Gastrocnemius medialis (tissue), 4 donors: Measurements from ENCODE around the gene CACNB1. TPM values are rescaled to one million over a fixed set of nuclear protein-coding genes. Genes with fewer than 3 reads are reported as not detected.

ENCODE experiments used
- ATAC-seq, 2 donors: fragments of 150-250 bp; one replicate each; pipeline ENCODE4 v1.9.1; 2016
- DNase-seq, 2 donors: peaks; one replicate each; pipeline ENCODE4 v3.0.0-alpha.2; 2019
- H3K27ac ChIP-seq, 4 donors: fragments of 200-600 bp; sonication (generic); 1 replicate in 1 of 4; 2 replicates in 3 of 4; pipeline ENCODE4 v1.5.1; 2016 to 2018; ENCODE audit warnings: mild to moderate bottlenecking in 2 of 4, moderate library complexity in 1 of 4
- H3K27me3 ChIP-seq, 3 donors: fragments of 200-600 bp; sonication (generic) in 2 of 3; 1 replicate in 1 of 3; 2 replicates in 2 of 3; pipeline versions ENCODE4 v1.5.1 to v1.6.0; 2016 to 2019; ENCODE audit warnings: mild to moderate bottlenecking in 1 of 3, moderate library complexity in 1 of 3
- H3K36me3 ChIP-seq, 2 donors: fragments of 200-600 bp; sonication (generic) in 1 of 2; one replicate each; pipeline ENCODE4 v1.5.1; 2017 to 2018
- H3K4me1 ChIP-seq, 2 donors: fragments of 200-600 bp; sonication (generic) in 1 of 2; one replicate each; pipeline ENCODE4 v1.5.1; 2016 to 2017; ENCODE audit warnings: mild to moderate bottlenecking in 2 of 2
- H3K4me3 ChIP-seq, 4 donors: fragments of 200-600 bp; sonication (generic) in 3 of 4; 1 replicate in 1 of 4; 2 replicates in 3 of 4; pipeline ENCODE4 v1.5.1; 2016 to 2019; ENCODE audit warnings: mild to moderate bottlenecking in 2 of 4
- H3K9me3 ChIP-seq, 3 donors: fragments of 200-600 bp; sonication (generic) in 2 of 3; 1 replicate in 1 of 3; 2 replicates in 2 of 3; pipeline ENCODE4 v1.5.1; 2016 to 2019
- POLR2A ChIP-seq, 2 donors: fragments of 450-650 bp; IDR thresholded peaks; one replicate each; pipeline ENCODE4 v1.6.1; 2017; ENCODE audit warnings: antibody characterized with exemption in 2 of 2, mild to moderate bottlenecking in 2 of 2, moderate library complexity in 2 of 2
- in situ Hi-C, 4 donors: fragments of 200-750 bp; cut with MboI; loops; one replicate each; pipeline versions ENCODE4 v1.15.0 to v1.8.0; 2017; ENCODE audit warnings: low sequenced_read_pairs in 4 of 4
- intact Hi-C: fragments of 100-400 bp; cut with DNase I; formaldehyde crosslinking; loops from one replicate; pipeline ENCODE4 v1.15.1; 2023; ENCODE audit warnings: low total_unique reads
- total RNA-seq, 4 donors: library from RNA; depleted of rRNA; stranded (reverse); fragments of >200 nt; gene quantifications; one replicate each; pipeline versions ENCODE4 v1.1.0 to v1.2.3, GENCODE V29; 2016
- TF ChIP-seq, protein P1 (sequence below), 5 experiments: fragments of 450-650 bp in 3 of 5; fragments of 200-600 bp in 2 of 5; sonication (generic) in 2 of 5; IDR thresholded peaks in 4 of 5; conservative IDR thresholded peaks in 1 of 5; 1 replicate in 4 of 5; 2 replicates in 1 of 5; pipeline ENCODE4 v1.5.1; 2016 to 2019; ENCODE audit warnings: antibody characterized with exemption in 5 of 5, mild to moderate bottlenecking in 3 of 5, moderate library complexity in 3 of 5

The CACNB1 gene
- total RNA-seq, 4 donors from 2014 or later, result 236 to 432 (median 340) TPM

DNA sequence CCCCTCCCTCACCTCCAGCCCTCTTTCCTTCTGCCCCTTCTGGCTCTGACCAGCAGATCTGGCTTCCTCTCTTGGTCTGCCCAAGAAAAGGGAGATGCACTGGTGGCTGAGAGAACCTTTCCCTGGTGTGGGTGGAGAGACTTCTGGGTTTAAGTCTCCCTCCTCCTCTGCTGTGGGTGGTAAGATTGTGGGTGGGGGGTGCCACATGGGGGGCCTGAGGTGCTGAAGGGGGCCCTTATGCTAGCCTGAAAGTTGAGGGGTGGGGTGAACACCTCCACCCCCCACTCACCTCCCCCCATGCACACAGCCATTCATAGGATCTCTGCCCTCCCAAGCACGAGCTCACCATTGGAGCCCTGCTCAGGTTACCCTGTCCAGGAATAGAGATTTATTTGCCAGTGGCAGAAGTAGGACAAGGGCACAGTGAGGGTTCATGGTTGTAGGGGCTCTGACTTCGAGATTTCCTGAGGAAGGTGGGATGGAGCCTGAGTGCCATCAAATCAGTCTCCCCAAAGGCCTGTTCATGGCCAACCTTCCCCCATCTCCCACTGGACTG, 30.0 kb upstream of the CACNB1 start:
- Histone ChIP-seq H3K4me1 (peaks cover 29 to 30% of the 10 kb centered on the region in 2 donors), H3K36me3 (no peaks in the 10 kb centered on the region), H3K4me3 (no peak overlapping the region), H3K9me3 (no peaks in the 10 kb centered on the region), H3K27ac (peak overlapping the region in 2 of 4 donors; percentile 35 to 37), H3K27me3 (peaks cover 12 to 23% (median 18%) of the 10 kb centered on the region in 3 donors)
- TF ChIP-seq POLR2A (IDR thresholded peaks at IDR 0.05), result no peak
- TF ChIP-seq, protein P1, sequence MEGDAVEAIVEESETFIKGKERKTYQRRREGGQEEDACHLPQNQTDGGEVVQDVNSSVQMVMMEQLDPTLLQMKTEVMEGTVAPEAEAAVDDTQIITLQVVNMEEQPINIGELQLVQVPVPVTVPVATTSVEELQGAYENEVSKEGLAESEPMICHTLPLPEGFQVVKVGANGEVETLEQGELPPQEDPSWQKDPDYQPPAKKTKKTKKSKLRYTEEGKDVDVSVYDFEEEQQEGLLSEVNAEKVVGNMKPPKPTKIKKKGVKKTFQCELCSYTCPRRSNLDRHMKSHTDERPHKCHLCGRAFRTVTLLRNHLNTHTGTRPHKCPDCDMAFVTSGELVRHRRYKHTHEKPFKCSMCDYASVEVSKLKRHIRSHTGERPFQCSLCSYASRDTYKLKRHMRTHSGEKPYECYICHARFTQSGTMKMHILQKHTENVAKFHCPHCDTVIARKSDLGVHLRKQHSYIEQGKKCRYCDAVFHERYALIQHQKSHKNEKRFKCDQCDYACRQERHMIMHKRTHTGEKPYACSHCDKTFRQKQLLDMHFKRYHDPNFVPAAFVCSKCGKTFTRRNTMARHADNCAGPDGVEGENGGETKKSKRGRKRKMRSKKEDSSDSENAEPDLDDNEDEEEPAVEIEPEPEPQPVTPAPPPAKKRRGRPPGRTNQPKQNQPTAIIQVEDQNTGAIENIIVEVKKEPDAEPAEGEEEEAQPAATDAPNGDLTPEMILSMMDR (IDR thresholded peaks at IDR 0.05 in 4 of 5, conservative IDR thresholded peaks at IDR 0.05 in 1 of 5), result no peak
- intact Hi-C loops (loop anchor here (2.0 kb wide), 1 partner anchor 15 kb away; no protein-coding TSS in a partner anchor), in situ Hi-C loops (no loop called here)
- DNase-seq, result no peak
- ATAC-seq, result peak; percentile 73 to 87

GRCh38 chr17:39225959-39226683, 28.7 kb upstream of the CACNB1 start:
- in situ Hi-C loops (no loop called here), intact Hi-C loops (loop anchor here (2.0 kb wide), 1 partner anchor 13 kb away; no protein-coding TSS in a partner anchor)
- TF ChIP-seq POLR2A (IDR thresholded peaks at IDR 0.05), result no peak
- TF ChIP-seq, protein P1 (IDR thresholded peaks at IDR 0.05 in 4 of 5, conservative IDR thresholded peaks at IDR 0.05 in 1 of 5), result no peak
- Histone ChIP-seq H3K4me1 (peaks cover 22 to 26% of the 10 kb centered on the region in 2 donors), H3K27ac (no peak overlapping the region), H3K9me3 (no peaks in the 10 kb centered on the region), H3K27me3 (peaks cover 12 to 23% (median 16%) of the 10 kb centered on the region in 3 donors), H3K36me3 (no peaks in the 10 kb centered on the region), H3K4me3 (peak overlapping the region; percentile 36 to 51 (median 47))
- no peak for ATAC-seq
- no peak for DNase-seq

DNA sequence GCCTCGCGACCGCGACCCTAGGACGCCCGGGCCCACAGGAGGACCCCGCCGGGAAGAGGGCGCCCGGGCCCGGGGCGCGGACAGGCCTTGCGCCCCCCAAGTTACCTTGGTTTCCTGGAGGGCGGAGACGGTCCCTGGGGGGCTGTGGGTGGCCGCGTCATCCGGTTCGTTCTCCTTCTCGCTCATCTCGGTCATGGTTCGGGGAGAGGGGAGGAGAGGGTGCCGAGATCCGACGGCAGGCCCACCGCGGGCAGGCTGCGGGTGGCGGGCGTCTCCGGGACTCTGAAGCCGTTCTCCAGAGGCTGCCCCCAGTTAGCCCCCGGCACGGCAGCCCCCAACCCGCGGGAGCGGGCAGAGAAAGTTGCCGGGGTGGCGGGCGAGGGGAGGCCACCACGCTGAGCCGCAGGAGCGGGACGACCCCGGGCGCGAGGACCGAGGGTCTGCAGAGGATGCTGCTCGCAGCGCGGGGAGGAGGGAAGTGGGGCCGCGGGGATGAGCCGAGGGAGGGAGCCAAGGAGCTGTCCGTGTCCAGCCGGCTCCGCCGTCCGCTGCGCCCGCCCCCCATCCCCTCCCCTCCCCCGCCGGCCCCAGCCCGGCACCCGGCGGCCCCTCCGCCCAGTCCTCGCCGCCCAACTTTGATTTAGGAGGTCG, 28.0 kb upstream of the CACNB1 start, which contains the start of gene STAC2:
TSS of gene STAC2 (minus strand) at position 638 of the 651 bp plus-strand sequence. CDS start at position 195, 443 bp downstream.
- peaks cover 12 to 23% (median 16%) of the 10 kb centered on the region in 3 donors for H3K27me3 ChIP-seq
- no peak for ATAC-seq
- no peak for TF ChIP-seq POLR2A (IDR thresholded peaks at IDR 0.05)

DNA sequence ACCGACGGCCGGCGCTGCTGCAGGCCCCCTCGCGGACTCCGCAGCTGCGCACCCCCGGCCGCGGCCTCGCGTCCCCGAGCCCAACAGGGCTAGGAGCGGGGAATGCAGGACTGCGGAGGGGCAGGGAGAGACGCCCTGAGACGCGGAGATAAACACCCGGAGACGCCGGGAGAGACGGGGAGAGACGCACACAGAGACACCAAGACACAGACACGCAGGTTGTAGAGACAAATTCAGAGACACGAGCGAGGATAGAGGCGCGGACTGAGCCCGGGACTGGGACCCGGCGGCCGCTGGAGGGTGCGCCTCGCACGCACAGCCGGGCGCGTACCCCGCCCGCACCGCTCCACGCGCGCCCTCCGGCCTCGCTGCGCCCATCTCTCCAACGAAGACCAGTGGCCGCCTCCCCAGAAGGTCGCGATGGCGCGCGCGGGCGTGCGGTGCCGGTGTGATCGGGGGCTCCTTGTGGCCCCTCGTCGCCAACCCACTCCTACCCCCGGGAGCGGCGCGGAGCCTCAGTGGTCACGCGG, 27.4 kb upstream of the CACNB1 start:
- no peak for ATAC-seq
- H3K9me3 ChIP-seq, result no peaks in the 10 kb centered on the region
- DNase-seq, result no peak
- in situ Hi-C loops (no loop called here), intact Hi-C loops (no loop called here)
- peaks cover 12 to 23% (median 16%) of the 10 kb centered on the region in 3 donors for H3K27me3 ChIP-seq
- H3K27ac ChIP-seq, result no peak overlapping the region
- no peak for TF ChIP-seq POLR2A (IDR thresholded peaks at IDR 0.05)
- TF ChIP-seq, protein P1 (IDR thresholded peaks at IDR 0.05 in 4 of 5, conservative IDR thresholded peaks at IDR 0.05 in 1 of 5), result no peak
- no peaks in the 10 kb centered on the region for H3K36me3 ChIP-seq
- H3K4me1 ChIP-seq, result peaks cover 24 to 31% of the 10 kb centered on the region in 2 donors
- peak overlapping the region; percentile 36 to 51 (median 47) for H3K4me3 ChIP-seq

More for the DNA sequence above, 28.0 kb upstream of the CACNB1 start, which contains the start of gene STAC2:
- intact Hi-C loops (no loop called here), in situ Hi-C loops (no loop called here)
- no peak for DNase-seq
- Histone ChIP-seq H3K27ac (no peak within 1 kb of the TSS), H3K9me3 (no peaks in the 10 kb centered on the region), H3K36me3 (no peaks in the 10 kb centered on the region), H3K4me3 (peak within 1 kb of the TSS; percentile 36 to 51 (median 47)), H3K4me1 (peaks cover 22 to 26% of the 10 kb centered on the region in 2 donors)
